Esophagus muscularis mucosa (tissue), 3 donors: ENCODE measurements around the gene TP63.

Source experiments
- POLR2A ChIP-seq: fragments of 450-650 bp; IDR thresholded peaks from one replicate; pipeline ENCODE4 v1.6.1; 2017; ENCODE audit warnings: antibody characterized with exemption, moderate library complexity, mild to moderate bottlenecking, low read depth
- POLR2AphosphoS5 ChIP-seq, 2 donors: sonication (generic); formaldehyde crosslinking; IDR thresholded peaks; one replicate each; pipeline ENCODE4 v1.6.1; 2017; ENCODE audit warnings: antibody characterized with exemption in 2 of 2
- TF ChIP-seq, protein P1 (sequence below), 3 experiments: fragments of 200-600 bp in 2 of 3; fragments of 450-650 bp in 1 of 3; sonication (generic) in 2 of 3; IDR thresholded peaks; one replicate each; pipeline ENCODE4 v1.5.1; 2017 to 2019; ENCODE audit warnings: antibody characterized with exemption in 3 of 3, mild to moderate bottlenecking in 2 of 3, moderate library complexity in 1 of 3

DNA sequence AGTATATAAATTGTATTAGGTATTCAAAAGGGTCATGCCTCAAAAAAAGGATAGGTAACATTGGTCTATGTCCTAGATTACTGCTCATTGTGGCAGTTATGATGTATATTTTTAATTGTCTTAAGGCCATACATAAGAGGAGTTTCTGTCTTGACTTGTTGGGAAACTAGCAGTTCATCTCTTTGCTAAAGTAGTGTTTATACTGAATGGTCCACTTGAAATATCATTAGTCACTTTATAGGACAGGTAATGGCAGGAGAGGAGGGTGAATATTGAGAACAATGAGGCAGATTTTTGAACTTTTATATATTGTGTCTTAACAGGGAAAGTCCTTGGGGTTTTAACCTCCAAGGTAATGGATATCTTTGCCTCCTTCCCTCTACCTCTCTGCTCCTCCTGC, 58.4 kb downstream of the TP63 start:
- TF ChIP-seq POLR2AphosphoS5 (IDR thresholded peaks at IDR 0.05) (no peak), POLR2A (no peak)
- TF ChIP-seq, protein P1, sequence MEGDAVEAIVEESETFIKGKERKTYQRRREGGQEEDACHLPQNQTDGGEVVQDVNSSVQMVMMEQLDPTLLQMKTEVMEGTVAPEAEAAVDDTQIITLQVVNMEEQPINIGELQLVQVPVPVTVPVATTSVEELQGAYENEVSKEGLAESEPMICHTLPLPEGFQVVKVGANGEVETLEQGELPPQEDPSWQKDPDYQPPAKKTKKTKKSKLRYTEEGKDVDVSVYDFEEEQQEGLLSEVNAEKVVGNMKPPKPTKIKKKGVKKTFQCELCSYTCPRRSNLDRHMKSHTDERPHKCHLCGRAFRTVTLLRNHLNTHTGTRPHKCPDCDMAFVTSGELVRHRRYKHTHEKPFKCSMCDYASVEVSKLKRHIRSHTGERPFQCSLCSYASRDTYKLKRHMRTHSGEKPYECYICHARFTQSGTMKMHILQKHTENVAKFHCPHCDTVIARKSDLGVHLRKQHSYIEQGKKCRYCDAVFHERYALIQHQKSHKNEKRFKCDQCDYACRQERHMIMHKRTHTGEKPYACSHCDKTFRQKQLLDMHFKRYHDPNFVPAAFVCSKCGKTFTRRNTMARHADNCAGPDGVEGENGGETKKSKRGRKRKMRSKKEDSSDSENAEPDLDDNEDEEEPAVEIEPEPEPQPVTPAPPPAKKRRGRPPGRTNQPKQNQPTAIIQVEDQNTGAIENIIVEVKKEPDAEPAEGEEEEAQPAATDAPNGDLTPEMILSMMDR (IDR thresholded peaks at IDR 0.05): no peak
